Loucy (cell line): ENCODE measurements around the gene LAPTM4A.

Experiments
- EZH2phosphoT487 ChIP-seq: fragments of 200-600 bp; IDR thresholded peaks from 2 replicates; pipeline ENCODE4 v1.6.1; 2018; ENCODE audit warnings: antibody characterized with exemption, mild to moderate bottlenecking, moderate library complexity, borderline replicate concordance
- TF ChIP-seq, protein P1 (sequence below): fragments of 200-600 bp; sonication (generic); conservative IDR thresholded peaks from 2 replicates; pipeline ENCODE4 v1.5.1; 2014; ENCODE audit warnings: mild to moderate bottlenecking, antibody characterized with exemption, low read length

DNA sequence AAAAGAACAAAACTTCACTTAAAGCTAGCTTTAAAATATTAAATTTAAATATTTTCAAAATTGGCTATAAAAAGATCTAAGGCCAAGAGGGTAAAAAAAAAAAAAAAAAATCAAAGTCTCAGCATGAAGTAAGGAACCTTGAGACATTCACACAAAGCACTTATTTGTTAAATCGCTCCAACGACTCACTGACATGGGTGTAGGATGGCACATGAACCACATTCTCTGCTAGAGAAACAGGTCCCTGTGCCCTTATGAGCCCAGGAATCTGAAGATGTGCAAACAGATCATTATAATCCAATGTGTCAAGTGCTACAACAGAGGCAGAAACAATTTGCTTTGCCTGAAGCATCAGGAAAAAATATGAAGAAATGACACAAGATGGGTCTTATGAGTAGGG lies 13.8 kb downstream of the LAPTM4A start:
- TF ChIP-seq, protein P1, sequence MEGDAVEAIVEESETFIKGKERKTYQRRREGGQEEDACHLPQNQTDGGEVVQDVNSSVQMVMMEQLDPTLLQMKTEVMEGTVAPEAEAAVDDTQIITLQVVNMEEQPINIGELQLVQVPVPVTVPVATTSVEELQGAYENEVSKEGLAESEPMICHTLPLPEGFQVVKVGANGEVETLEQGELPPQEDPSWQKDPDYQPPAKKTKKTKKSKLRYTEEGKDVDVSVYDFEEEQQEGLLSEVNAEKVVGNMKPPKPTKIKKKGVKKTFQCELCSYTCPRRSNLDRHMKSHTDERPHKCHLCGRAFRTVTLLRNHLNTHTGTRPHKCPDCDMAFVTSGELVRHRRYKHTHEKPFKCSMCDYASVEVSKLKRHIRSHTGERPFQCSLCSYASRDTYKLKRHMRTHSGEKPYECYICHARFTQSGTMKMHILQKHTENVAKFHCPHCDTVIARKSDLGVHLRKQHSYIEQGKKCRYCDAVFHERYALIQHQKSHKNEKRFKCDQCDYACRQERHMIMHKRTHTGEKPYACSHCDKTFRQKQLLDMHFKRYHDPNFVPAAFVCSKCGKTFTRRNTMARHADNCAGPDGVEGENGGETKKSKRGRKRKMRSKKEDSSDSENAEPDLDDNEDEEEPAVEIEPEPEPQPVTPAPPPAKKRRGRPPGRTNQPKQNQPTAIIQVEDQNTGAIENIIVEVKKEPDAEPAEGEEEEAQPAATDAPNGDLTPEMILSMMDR = no peak
- TF ChIP-seq EZH2phosphoT487 = no peak
